Measurements from ENCODE around the gene AK5. TPM values are rescaled to one million over a fixed set of nuclear protein-coding genes. Genes with fewer than 3 reads are reported as not detected.

AK5 gene
- total RNA-seq, 1 experiment from 2014 or later: 3.0 TPM

GRCh38 chr1:77594366-77595112 lies 312.7 kb downstream of the AK5 start:
- Histone ChIP-seq H3K27me3 (ENCODE audit: control insufficient read depth, insufficient read depth, low read length) (no peaks in the 10 kb centered on the region), H3K36me3 (ENCODE audit: control insufficient read depth, insufficient read depth, low read length) (peaks cover 4% of the 10 kb centered on the region; the same call in 1 of the 2 replicates), H3K4me3 (ENCODE audit: low read depth in 2 of 2, low read length in 2 of 2) (no peak overlapping the region), H3K9me3 (ENCODE audit: control insufficient read depth, insufficient read depth, low read depth, low read length) (no peaks in the 10 kb centered on the region), H3K27ac (ENCODE audit: low read length) (no peak overlapping the region), H3K4me1 (ENCODE audit: control insufficient read depth, insufficient read depth, low read length) (peaks cover 2% of the 10 kb centered on the region; the same call in 1 of the 2 replicates)
- CTCF ChIA-PET: no interaction called here
- POLR2A ChIA-PET: no interaction called here
- DNase-seq (ENCODE audit: low read depth, low spot score): no peak
- intact Hi-C loops (cut with micrococcal nuclease; ENCODE audit: unreplicated experiment) (no loop called here), in situ Hi-C loops (cut with HindIII; ENCODE audit: low pct_unique_long_range_greater_than_20kb, low sequenced_read_pairs) (no loop called here)
- ATAC-seq: no peak
- BruUV-seq (replicated peaks): no TSS peak
- no peak for TF ChIP-seq TCF7L2 (IDR thresholded peaks at IDR 0.05; ENCODE audit: low read depth, low read length)
- TF ChIP-seq REST (IDR thresholded peaks at IDR 0.05; ENCODE audit: insufficient read depth in 1 of 2, low read depth in 2 of 2, low read length in 1 of 2): no peak

DNA sequence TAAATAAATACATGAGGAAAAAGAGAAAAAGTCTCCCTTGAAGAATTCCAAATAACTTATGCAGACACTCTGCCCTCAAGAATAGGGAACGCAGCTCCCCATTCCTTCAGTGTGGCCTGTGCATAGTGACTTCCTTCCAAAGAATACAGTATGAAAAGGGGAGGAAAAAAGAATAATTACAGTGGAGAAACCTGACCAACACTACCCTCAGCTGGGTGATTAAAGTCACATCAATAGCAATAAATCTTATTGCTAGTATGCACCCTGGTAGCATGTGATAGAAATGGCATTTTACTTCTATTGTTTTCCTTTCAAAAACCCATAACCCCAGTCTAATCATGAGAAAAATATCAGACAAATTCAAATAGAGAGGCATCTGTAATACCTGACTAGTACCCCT lies 315.5 kb downstream of the AK5 start:
- in situ Hi-C loops (cut with HindIII; ENCODE audit: low pct_unique_long_range_greater_than_20kb, low sequenced_read_pairs) (no loop called here), intact Hi-C loops (cut with micrococcal nuclease; ENCODE audit: unreplicated experiment) (no loop called here)
- H3K4me3 ChIP-seq (ENCODE audit: low read depth in 2 of 2, low read length in 2 of 2): no peak overlapping the region
- BruUV-seq (replicated peaks): no TSS peak
- CTCF ChIA-PET: no interaction called here
- no peaks in the 10 kb centered on the region for H3K27me3 ChIP-seq (ENCODE audit: control insufficient read depth, insufficient read depth, low read length)
- TF ChIP-seq POLR2AphosphoS5 (IDR thresholded peaks at IDR 0.05; ENCODE audit: low read depth, low read length) (no peak), REST (IDR thresholded peaks at IDR 0.05; ENCODE audit: insufficient read depth in 1 of 2, low read depth in 2 of 2, low read length in 1 of 2) (no peak), TCF7L2 (IDR thresholded peaks at IDR 0.05; ENCODE audit: low read depth, low read length) (no peak), SIN3A (IDR thresholded peaks at IDR 0.05; ENCODE audit: borderline replicate concordance, insufficient read depth, low read depth, low read length) (no peak)
- TF ChIP-seq, protein P1, sequence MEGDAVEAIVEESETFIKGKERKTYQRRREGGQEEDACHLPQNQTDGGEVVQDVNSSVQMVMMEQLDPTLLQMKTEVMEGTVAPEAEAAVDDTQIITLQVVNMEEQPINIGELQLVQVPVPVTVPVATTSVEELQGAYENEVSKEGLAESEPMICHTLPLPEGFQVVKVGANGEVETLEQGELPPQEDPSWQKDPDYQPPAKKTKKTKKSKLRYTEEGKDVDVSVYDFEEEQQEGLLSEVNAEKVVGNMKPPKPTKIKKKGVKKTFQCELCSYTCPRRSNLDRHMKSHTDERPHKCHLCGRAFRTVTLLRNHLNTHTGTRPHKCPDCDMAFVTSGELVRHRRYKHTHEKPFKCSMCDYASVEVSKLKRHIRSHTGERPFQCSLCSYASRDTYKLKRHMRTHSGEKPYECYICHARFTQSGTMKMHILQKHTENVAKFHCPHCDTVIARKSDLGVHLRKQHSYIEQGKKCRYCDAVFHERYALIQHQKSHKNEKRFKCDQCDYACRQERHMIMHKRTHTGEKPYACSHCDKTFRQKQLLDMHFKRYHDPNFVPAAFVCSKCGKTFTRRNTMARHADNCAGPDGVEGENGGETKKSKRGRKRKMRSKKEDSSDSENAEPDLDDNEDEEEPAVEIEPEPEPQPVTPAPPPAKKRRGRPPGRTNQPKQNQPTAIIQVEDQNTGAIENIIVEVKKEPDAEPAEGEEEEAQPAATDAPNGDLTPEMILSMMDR (IDR thresholded peaks at IDR 0.05): no peak
- H3K27ac ChIP-seq (ENCODE audit: low read length): no peak overlapping the region
- POLR2A ChIA-PET: no interaction called here
- H3K4me1 ChIP-seq (ENCODE audit: control insufficient read depth, insufficient read depth, low read length): no peaks in the 10 kb centered on the region
- DNase-seq (ENCODE audit: low read depth, low spot score): no peak
- H3K36me3 ChIP-seq (ENCODE audit: control insufficient read depth, insufficient read depth, low read length): peaks cover 4% of the 10 kb centered on the region; the same call in 1 of the 2 replicates
- H3K9me3 ChIP-seq (ENCODE audit: control insufficient read depth, insufficient read depth, low read depth, low read length): no peaks in the 10 kb centered on the region
- no peak for ATAC-seq
